ENCODE measurements around the gene MAML3. TPM values are rescaled to one million over a fixed set of nuclear protein-coding genes. Genes with fewer than 3 reads are reported as not detected.

Gene MAML3
- total RNA-seq, 1 donor = 0.72 TPM

DNA sequence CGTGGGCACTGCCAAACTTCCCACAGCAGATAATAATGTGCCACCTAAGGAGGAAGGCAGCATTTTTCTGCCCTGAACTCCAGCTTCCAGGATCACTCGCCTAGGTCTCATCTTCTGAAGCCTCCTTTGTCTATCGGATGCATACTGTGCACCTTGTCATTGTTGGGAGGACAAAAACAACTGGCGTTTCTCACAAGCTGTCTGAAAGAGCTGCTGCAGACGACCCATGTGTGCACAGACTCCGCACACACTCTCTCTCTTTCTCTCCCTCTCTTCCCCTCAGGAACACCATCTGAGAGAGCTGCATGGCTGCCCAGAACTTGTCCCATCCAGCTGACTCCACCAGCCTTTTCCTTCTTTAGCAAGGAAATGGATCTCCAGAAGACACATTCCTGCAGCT, 83.0 kb downstream of the MAML3 start:
- Histone ChIP-seq H3K79me2 (ENCODE audit: insufficient read depth, low read length) (no peaks in the 10 kb centered on the region), H3K4me1 (ENCODE audit: insufficient read depth, low read length) (peaks cover 27% of the 10 kb centered on the region), H3K36me3 (ENCODE audit: insufficient read depth, low read length) (no peaks in the 10 kb centered on the region), H2AFZ (ENCODE audit: low read length) (peak overlapping the region; percentile 1), H3K4me2 (ENCODE audit: insufficient read depth, low read length) (peak overlapping the region; percentile 47), H4K20me1 (ENCODE audit: insufficient read depth, low read length) (no peaks in the 10 kb centered on the region), H3K27me3 (ENCODE audit: insufficient read depth, low read length) (no peaks in the 10 kb centered on the region), H3K4me3 (ENCODE audit: insufficient read depth, low read length) (no peak overlapping the region), H3K27ac (ENCODE audit: low read depth, low read length) (peak overlapping the region; percentile 52), H3K9me3 (ENCODE audit: low read depth, low read length) (no peaks in the 10 kb centered on the region)
- no peak for DNase-seq (ENCODE audit: insufficient read length, low spot score, missing footprints)
- TF ChIP-seq CTCF (IDR thresholded peaks at IDR 0.05; ENCODE audit: extremely low read depth, low read depth, low read length) = no peak

GRCh38 chr4:140070366-140070765, 83.6 kb downstream of the MAML3 start:
- Histone ChIP-seq H3K9me3 (ENCODE audit: low read depth, low read length) (no peaks in the 10 kb centered on the region), H3K27me3 (ENCODE audit: insufficient read depth, low read length) (no peaks in the 10 kb centered on the region), H3K4me3 (ENCODE audit: insufficient read depth, low read length) (no peak overlapping the region), H3K36me3 (ENCODE audit: insufficient read depth, low read length) (no peaks in the 10 kb centered on the region), H3K27ac (ENCODE audit: low read depth, low read length) (no peak overlapping the region), H3K79me2 (ENCODE audit: insufficient read depth, low read length) (no peaks in the 10 kb centered on the region), H3K4me2 (ENCODE audit: insufficient read depth, low read length) (no peak overlapping the region), H2AFZ (ENCODE audit: low read length) (no peak overlapping the region), H3K4me1 (ENCODE audit: insufficient read depth, low read length) (peaks cover 27% of the 10 kb centered on the region), H4K20me1 (ENCODE audit: insufficient read depth, low read length) (no peaks in the 10 kb centered on the region)
- DNase-seq (ENCODE audit: insufficient read length, low spot score, missing footprints) = no peak
- no peak for TF ChIP-seq CTCF (IDR thresholded peaks at IDR 0.05; ENCODE audit: extremely low read depth, low read depth, low read length)

DNA sequence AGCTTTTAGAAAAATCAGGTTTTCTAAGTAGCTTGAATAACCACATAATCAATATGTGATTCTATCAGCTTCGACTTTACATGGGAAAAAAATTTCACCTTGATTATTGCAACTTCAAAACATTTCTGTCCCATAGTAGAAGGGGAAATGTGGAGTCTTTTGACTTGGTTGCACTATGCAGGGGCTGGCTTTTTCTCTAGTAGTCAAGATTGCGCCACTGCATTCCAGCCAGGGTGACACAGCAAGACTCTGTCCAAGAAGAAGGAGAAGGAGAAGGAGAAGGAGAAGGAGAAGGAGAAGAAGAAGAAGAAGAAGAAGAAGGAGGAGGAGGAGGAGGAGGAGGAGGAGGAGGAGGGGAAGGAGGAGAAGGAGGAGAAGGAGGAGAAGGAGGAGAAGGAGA, 84.9 kb downstream of the MAML3 start:
- Histone ChIP-seq H3K36me3 (ENCODE audit: insufficient read depth, low read length) (no peaks in the 10 kb centered on the region), H3K4me2 (ENCODE audit: insufficient read depth, low read length) (no peak overlapping the region), H3K27me3 (ENCODE audit: insufficient read depth, low read length) (no peaks in the 10 kb centered on the region), H2AFZ (ENCODE audit: low read length) (no peak overlapping the region), H3K4me1 (ENCODE audit: insufficient read depth, low read length) (peaks cover 27% of the 10 kb centered on the region), H3K4me3 (ENCODE audit: insufficient read depth, low read length) (no peak overlapping the region), H3K27ac (ENCODE audit: low read depth, low read length) (no peak overlapping the region), H3K79me2 (ENCODE audit: insufficient read depth, low read length) (no peaks in the 10 kb centered on the region), H3K9me3 (ENCODE audit: low read depth, low read length) (no peaks in the 10 kb centered on the region), H4K20me1 (ENCODE audit: insufficient read depth, low read length) (no peaks in the 10 kb centered on the region)
- no peak for DNase-seq (ENCODE audit: insufficient read length, low spot score, missing footprints)
- no peak for TF ChIP-seq CTCF (IDR thresholded peaks at IDR 0.05; ENCODE audit: extremely low read depth, low read depth, low read length)

- Histone ChIP-seq H3K27ac (ENCODE audit: low read depth, low read length) (no peak overlapping the region), H2AFZ (ENCODE audit: low read length) (no peak overlapping the region), H3K27me3 (ENCODE audit: insufficient read depth, low read length) (no peaks in the 10 kb centered on the region), H3K36me3 (ENCODE audit: insufficient read depth, low read length) (no peaks in the 10 kb centered on the region), H4K20me1 (ENCODE audit: insufficient read depth, low read length) (no peaks in the 10 kb centered on the region), H3K4me3 (ENCODE audit: insufficient read depth, low read length) (no peak overlapping the region), H3K4me2 (ENCODE audit: insufficient read depth, low read length) (no peak overlapping the region), H3K79me2 (ENCODE audit: insufficient read depth, low read length) (no peaks in the 10 kb centered on the region), H3K9me3 (ENCODE audit: low read depth, low read length) (no peaks in the 10 kb centered on the region), H3K4me1 (ENCODE audit: insufficient read depth, low read length) (peaks cover 27% of the 10 kb centered on the region)
- no peak for DNase-seq (ENCODE audit: insufficient read length, low spot score, missing footprints)
- no peak for TF ChIP-seq CTCF (IDR thresholded peaks at IDR 0.05; ENCODE audit: extremely low read depth, low read depth, low read length)
These were observed 85.7 kb downstream of the MAML3 start for GRCh38 chr4:140068271-140068670.

Measured in osteoblast (primary cell).